CD4-positive, alpha-beta T cell (primary cell): ENCODE measurements around the gene FAM151A. TPM values are rescaled to one million over a fixed set of nuclear protein-coding genes. Genes with fewer than 3 reads are reported as not detected.

Experiments
- ATAC-seq: fragments of 200-7000 bp; cut with Tn5 transposase; one replicate; pipeline ENCODE4 v1.10.0; 2022; ENCODE audit warnings: mild to moderate bottlenecking; ENCODE audit not compliant: poor library complexity
- CTCF ChIA-PET: fragments of 350-600 bp; sonication (Branson Sonifier 250); formaldehyde crosslinking; loops from one replicate; lab custom pipeline; 2021; ENCODE audit warnings: antibody characterized with exemption, inconsistent platforms; lab: Charles Lee
- POLR2A ChIA-PET: fragments of 350-600 bp; sonication (Branson Sonifier 250); formaldehyde crosslinking; loops from one replicate; lab custom pipeline; 2021; ENCODE audit warnings: antibody characterized with exemption, inconsistent platforms; lab: Charles Lee
- DNase-seq, 14 experiments: peaks; one replicate each; pipeline ENCODE4 v3.0.0-alpha.2; 2013 to 2020; ENCODE audit warnings: mixed read lengths in 2 of 14
- H3K27ac ChIP-seq, 2 donors: one replicate each; pipeline versions ENCODE4 v1.5.1 to v1.7.0; 2013; ENCODE audit warnings: low read length in 2 of 2, low read depth in 1 of 2, mild to moderate bottlenecking in 1 of 2
- H3K27me3 ChIP-seq, 2 experiments: 1 replicate in 1 of 2; 2 replicates in 1 of 2; pipeline versions ENCODE4 v1.6.1 to v1.7.0; 2013; ENCODE audit warnings: low read length in 2 of 2, control low read depth in 1 of 2, mild to moderate bottlenecking in 1 of 2, moderate library complexity in 1 of 2; ENCODE audit not compliant: insufficient read depth in 2 of 2, control insufficient read depth in 1 of 2
- H3K36me3 ChIP-seq: one replicate; pipeline ENCODE4 v1.6.1; 2013; ENCODE audit warnings: low read length, control low read depth; ENCODE audit not compliant: insufficient read depth
- H3K4me1 ChIP-seq: one replicate; pipeline ENCODE4 v1.6.1; 2013; ENCODE audit warnings: low read length, control low read depth; ENCODE audit not compliant: insufficient read depth
- H3K4me3 ChIP-seq: one replicate; pipeline ENCODE4 v1.5.1; 2013; ENCODE audit warnings: mild to moderate bottlenecking, low read length, moderate library complexity
- H3K9me3 ChIP-seq, 2 experiments: 1 replicate in 1 of 2; 2 replicates in 1 of 2; pipeline versions ENCODE4 v1.6.1 to v1.7.0; 2013; ENCODE audit warnings: low read length in 2 of 2, mild to moderate bottlenecking in 2 of 2, control low read depth in 1 of 2, moderate library complexity in 1 of 2; ENCODE audit not compliant: control insufficient read depth in 1 of 2, insufficient read depth in 1 of 2
- H3K27ac Mint-ChIP-seq: one replicate; pipeline ENCODE4 v1.8.0; 2020; ENCODE audit warnings: mixed read lengths
- H3K27me3 Mint-ChIP-seq: one replicate; pipeline ENCODE4 v1.8.0; 2021; ENCODE audit warnings: mixed read lengths
- H3K36me3 Mint-ChIP-seq: one replicate; pipeline ENCODE4 v1.8.0; 2021; ENCODE audit warnings: low read depth, mixed read lengths
- H3K4me1 Mint-ChIP-seq: one replicate; pipeline ENCODE4 v1.8.0; 2021; ENCODE audit warnings: low read depth, mixed read lengths
- H3K4me3 Mint-ChIP-seq: one replicate; pipeline ENCODE4 v1.8.0; 2020; ENCODE audit warnings: mild to moderate bottlenecking, mixed read lengths
- H3K9me3 Mint-ChIP-seq: one replicate; pipeline ENCODE4 v1.8.0; 2020; ENCODE audit warnings: mixed read lengths
- CTCF ChIP-seq: fragments of 200-600 bp; IDR thresholded peaks from one replicate; pipeline ENCODE4 v1.8.0; 2022; ENCODE audit warnings: antibody characterized with exemption, mild to moderate bottlenecking
- intact Hi-C, 2 experiments: fragments of 100-400 bp; cut with DNase I in 1 of 2; cut with micrococcal nuclease in 1 of 2; formaldehyde crosslinking; loops; one replicate each; pipeline versions ENCODE4 v1.15.1 to v1.9.0; 2023 to 2025; cut with DNase I, micrococcal nuclease
- total RNA-seq, 174 experiments: library from RNA in 2 of 174; stranded (reverse) in 2 of 174; gene quantifications; one replicate each; pipeline ENCODE4 v1.2.3 and lab custom pipeline; 2021 to 2026

Gene FAM151A
- total RNA-seq, 2 experiments from 2014 or later, result not detected

DNA sequence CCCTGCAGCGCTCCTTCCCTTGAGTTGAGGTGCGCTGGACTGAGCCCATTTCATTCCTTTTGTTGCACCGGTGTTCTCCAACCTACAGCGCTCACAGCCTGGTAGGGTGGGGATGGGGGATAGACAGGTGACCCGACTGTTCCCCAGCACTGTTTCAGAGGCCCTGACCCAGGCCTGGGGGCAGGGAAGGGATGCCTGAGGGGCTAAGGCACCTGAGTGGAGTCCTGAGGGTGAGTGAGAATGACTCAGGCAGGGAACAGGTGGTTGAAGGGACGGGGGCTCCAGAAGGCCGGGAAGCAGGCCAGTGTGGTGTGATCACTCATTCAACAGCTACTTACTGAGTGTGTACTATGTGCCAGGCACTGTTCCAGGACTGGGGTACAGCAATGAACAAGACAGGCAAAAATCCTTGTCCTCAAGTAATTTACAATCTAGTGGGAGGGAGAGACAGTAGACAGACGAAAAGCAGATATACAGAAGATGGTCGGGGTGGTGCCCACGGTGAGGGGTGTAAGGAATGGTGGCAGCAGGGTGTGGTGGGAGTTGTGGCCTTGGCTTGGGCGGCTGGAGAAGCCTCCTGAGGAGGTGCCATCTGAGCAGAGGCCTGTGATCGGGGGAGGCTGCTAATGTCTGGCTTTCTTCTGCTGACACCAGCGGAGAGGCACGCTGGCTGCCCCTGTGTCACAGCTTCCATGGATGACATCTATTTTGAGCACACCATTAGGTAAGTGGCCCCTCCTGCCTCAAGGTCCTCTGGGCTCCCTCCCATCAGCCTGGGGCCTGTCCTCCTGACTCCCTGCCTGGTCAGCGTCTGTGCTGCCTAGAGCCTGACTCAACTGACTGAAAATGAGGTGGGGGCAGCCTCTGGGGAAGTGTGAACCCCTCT lies 37.9 kb downstream of the FAM151A start:
- H3K9me3 Mint-ChIP-seq, result no peaks in the 10 kb centered on the region
- TF ChIP-seq CTCF, result no peak

DNA sequence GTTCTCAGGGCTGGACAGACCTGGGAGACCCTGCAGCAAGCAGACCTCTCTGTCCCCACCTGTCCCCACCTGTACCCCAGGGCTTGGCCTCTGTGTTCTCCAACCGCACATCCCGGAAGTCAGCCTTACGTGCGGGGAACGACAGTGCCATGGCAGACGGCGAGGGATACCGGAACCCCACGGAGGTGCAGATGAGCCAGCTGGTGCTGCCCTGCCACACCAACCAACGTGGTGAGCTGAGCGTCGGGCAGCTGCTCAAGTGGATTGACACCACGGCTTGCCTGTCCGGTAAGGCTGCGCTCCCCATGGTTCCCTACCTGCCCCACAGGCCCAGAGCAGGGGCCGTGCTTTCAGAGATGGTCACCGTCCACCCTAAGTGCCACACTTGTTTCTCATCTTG lies 38.8 kb downstream of the FAM151A start:
- ChIA-PET POLR2A (no interaction called here), CTCF (no interaction called here)
- H3K9me3 ChIP-seq, result no peaks in the 10 kb centered on the region
- Mint-ChIP-seq H3K27ac (no peak overlapping the region), H3K36me3 (no peaks in the 10 kb centered on the region), H3K4me1 (no peaks in the 10 kb centered on the region), H3K4me3 (no peak overlapping the region), H3K9me3 (no peaks in the 10 kb centered on the region), H3K27me3 (no peaks in the 10 kb centered on the region)
- no peak overlapping the region for H3K27ac ChIP-seq
- DNase-seq (no peak), ATAC-seq (no peak)
- no peaks in the 10 kb centered on the region for H3K27me3 ChIP-seq
- no peaks in the 10 kb centered on the region for H3K4me1 ChIP-seq
- intact Hi-C loops, result no loop called here
- no peak overlapping the region for H3K4me3 ChIP-seq
- no peaks in the 10 kb centered on the region for H3K36me3 ChIP-seq
- no peak for TF ChIP-seq CTCF

More for the DNA sequence above, 37.9 kb downstream of the FAM151A start:
- Mint-ChIP-seq H3K27ac (no peak overlapping the region), H3K27me3 (no peaks in the 10 kb centered on the region), H3K4me1 (no peaks in the 10 kb centered on the region), H3K4me3 (no peak overlapping the region), H3K36me3 (no peaks in the 10 kb centered on the region)
- no peak for ATAC-seq
- H3K4me3 ChIP-seq, result no peak overlapping the region
- DNase-seq, result no peak
- no peaks in the 10 kb centered on the region for H3K4me1 ChIP-seq
- CTCF ChIA-PET, result no interaction called here
- no peaks in the 10 kb centered on the region for H3K36me3 ChIP-seq
- POLR2A ChIA-PET, result no interaction called here
- H3K27me3 ChIP-seq, result no peaks in the 10 kb centered on the region
- intact Hi-C loops, result no loop called here
- H3K9me3 ChIP-seq, result no peaks in the 10 kb centered on the region
- H3K27ac ChIP-seq, result no peak overlapping the region

DNA sequence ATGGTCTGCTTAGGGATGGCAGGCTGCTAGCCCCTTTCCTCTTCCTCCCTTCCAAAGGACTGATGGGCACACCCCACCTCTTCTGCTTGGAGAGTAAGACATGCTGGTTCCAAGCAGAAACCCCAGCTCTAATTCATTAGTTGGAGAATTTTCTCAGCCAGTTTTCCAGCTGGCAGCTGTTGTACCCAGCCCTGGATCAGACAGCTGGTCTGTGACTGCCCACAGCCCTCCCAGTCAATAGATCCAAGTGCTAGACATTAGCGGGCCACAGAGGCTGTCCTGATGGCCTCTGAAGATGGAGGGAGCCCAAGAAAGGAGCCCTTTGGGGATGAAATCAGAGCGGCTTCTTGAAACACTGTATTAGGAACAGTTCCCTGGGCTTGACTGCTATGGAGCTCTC lies 39.5 kb downstream of the FAM151A start:
- no peak overlapping the region for H3K27ac Mint-ChIP-seq
- Histone ChIP-seq H3K27ac (no peak overlapping the region), H3K27me3 (no peaks in the 10 kb centered on the region), H3K4me3 (no peak overlapping the region), H3K36me3 (no peaks in the 10 kb centered on the region), H3K4me1 (no peaks in the 10 kb centered on the region), H3K9me3 (no peaks in the 10 kb centered on the region)
- no peaks in the 10 kb centered on the region for H3K4me1 Mint-ChIP-seq
- no peaks in the 10 kb centered on the region for H3K9me3 Mint-ChIP-seq
- CTCF ChIA-PET, result no interaction called here
- intact Hi-C loops, result no loop called here
- no peak overlapping the region for H3K4me3 Mint-ChIP-seq
- H3K36me3 Mint-ChIP-seq, result no peaks in the 10 kb centered on the region
- TF ChIP-seq CTCF, result no peak
- ATAC-seq (no peak), DNase-seq (no peak)
- POLR2A ChIA-PET, result no interaction called here
- no peaks in the 10 kb centered on the region for H3K27me3 Mint-ChIP-seq
